GOT3 (cell line): ENCODE measurements around the gene TMTC2.
"Not testable (repeated sequence)": the region's sequence is repeated elsewhere in the genome, so short reads cannot be mapped to it uniquely, and the experiment has no call there.

Source experiments
- DNase-seq: peaks from one replicate; lab custom pipeline; 2025; ENCODE audit warnings: mixed read lengths; lab: John Stamatoyannopoulos, UW

The TMTC2 gene

GRCh38 chr12:82845076-82845475 is 158.4 kb downstream of the TMTC2 start:
- DNase-seq, result not testable (repeated sequence)

GRCh38 chr12:82848845-82849244 is 162.1 kb downstream of the TMTC2 start:
- no peak for DNase-seq

- no peak for DNase-seq
Measured at GRCh38 chr12:82852529-82852928, 165.8 kb downstream of the TMTC2 start.

DNA sequence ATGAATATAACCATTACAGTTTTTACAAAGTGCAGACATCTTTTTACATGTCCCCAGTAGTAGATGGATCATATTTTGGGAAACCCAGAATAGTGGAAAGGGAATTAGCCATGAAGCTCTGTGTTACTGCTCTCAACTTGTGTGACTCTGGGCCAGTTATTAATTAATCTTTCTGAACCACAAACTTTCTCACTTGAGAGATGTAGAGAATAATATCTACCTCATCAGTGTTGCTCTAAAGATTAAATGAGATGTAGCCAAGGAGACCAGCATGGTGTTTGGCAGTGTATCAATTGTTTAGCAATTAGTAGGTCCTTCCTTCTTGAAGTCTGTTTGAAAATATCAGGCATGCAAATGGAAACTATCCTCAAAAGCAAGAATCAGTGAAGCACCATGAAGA is 169.2 kb downstream of the TMTC2 start:
- no peak for DNase-seq

DNA sequence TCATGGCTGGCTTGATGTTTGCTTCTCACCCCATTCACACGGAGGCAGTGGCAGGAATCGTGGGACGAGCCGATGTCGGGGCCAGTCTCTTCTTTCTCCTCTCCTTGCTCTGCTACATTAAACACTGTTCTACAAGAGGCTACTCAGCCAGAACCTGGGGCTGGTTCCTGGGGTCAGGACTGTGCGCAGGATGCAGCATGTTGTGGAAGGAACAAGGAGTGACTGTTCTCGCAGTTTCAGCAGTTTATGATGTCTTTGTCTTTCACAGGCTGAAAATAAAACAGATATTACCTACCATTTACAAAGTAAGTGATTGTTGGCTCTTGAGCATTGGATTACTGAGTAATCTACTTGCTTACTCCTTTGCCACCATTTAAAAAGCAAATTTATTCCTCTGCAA is 170.6 kb downstream of the TMTC2 start:
- no peak for DNase-seq

GRCh38 chr12:82857911-82858533 is 171.3 kb downstream of the TMTC2 start:
- DNase-seq, result no peak

DNA sequence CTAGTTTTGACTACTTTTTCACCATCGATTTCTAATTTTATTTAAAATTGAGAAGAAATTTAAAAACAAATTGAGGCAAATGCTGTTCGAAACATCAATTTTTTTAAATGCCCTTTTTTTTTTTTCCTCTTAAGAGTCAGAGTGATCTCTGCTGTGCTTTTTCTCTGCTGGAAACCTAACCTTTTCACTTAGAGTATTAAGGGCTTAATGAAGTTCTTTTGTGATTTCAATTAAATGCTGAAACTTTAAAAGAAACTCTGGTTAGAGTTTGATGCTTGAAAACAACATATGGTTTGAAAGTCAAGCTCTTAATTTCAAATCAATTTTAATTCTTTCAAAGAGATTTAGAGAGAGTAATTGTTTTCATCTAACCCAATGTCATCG is 171.8 kb downstream of the TMTC2 start:
- DNase-seq, result no peak

GRCh38 chr12:82862069-82862841 is 175.5 kb downstream of the TMTC2 start:
- no peak for DNase-seq

- DNase-seq, result no peak
Measured at GRCh38 chr12:82862876-82863649, 176.4 kb downstream of the TMTC2 start.

GRCh38 chr12:82866227-82866775 is 179.6 kb downstream of the TMTC2 start:
- no peak for DNase-seq

- no peak for DNase-seq
Measured at GRCh38 chr12:82866946-82867345, 180.2 kb downstream of the TMTC2 start.

- DNase-seq, result no peak
Measured at GRCh38 chr12:82867762-82868500, 181.2 kb downstream of the TMTC2 start.

- no peak for DNase-seq
Measured at GRCh38 chr12:82870771-82871377, 184.2 kb downstream of the TMTC2 start.

DNA sequence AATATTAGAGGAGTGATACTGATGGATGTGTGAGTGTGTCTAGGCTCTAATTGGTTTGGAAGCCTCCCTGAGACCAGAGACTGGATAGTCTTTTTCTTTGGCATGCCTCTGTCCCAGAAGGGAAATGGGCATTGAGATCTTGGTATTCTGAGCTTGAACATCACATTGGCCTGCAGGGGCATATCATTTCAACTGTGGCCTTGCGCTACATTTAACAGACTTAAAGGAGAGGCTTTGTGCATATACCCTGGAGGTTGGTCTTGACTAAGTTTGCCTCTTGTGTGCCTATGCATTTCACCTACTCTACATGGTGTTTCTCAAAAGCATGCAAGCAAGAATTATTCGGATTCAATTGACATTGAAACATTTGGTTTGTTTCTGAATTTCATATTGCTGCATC is 185.4 kb downstream of the TMTC2 start:
- no peak for DNase-seq

- DNase-seq, result no peak
Measured at GRCh38 chr12:82873309-82873708, 186.6 kb downstream of the TMTC2 start.

DNA sequence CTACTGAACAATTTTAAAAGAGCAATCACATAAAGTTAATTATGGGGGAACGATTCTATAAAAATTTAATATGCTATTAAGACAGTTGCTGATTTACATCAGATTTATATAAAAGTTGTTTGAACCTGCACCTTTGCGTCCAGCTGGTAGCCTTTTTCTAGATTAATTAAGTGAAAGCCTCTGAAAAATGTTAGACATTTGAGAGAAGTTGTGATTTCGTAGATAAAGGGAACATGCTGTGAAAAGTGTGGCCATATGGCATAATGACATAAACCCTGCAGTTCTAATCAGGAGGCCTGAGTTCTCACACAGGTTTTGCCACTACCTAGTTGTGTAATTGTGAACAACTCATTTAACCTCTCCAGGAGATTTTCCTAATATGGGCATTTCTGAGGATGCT is 187.2 kb downstream of the TMTC2 start:
- no peak for DNase-seq

- DNase-seq, result no peak
Measured at GRCh38 chr12:82874945-82875344, 188.2 kb downstream of the TMTC2 start.

GRCh38 chr12:82876075-82876474 is 189.4 kb downstream of the TMTC2 start:
- no peak for DNase-seq

DNA sequence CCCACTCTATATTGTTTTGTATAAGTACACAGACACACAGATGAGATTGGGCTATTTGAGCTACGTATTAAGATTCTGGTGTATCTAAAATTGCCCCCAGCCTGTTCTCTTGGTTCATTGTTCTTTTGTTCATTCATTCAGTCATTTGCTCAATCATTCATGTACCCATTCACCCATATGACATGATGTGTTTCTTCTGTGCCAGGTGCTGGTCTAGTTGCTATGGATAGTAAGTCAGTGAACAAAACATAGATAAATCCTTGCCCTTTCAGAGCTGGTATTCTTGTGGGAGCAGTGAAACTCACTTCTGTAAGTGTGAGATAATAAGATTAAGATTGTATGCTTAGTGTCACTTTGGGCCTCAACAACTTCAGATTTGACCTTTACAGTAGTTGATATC is 191.3 kb downstream of the TMTC2 start:
- no peak for DNase-seq

- DNase-seq, result no peak
Measured at GRCh38 chr12:82880442-82880901, 193.8 kb downstream of the TMTC2 start.
